ENCODE data around the gene ZC3H11A. TPM values are rescaled to one million over a fixed set of nuclear protein-coding genes. Genes with fewer than 3 reads are reported as not detected.

The ZC3H11A gene
- total and polyA plus RNA-seq, 2 experiments from 2014 or later: 28.2 to 97.3 TPM

DNA sequence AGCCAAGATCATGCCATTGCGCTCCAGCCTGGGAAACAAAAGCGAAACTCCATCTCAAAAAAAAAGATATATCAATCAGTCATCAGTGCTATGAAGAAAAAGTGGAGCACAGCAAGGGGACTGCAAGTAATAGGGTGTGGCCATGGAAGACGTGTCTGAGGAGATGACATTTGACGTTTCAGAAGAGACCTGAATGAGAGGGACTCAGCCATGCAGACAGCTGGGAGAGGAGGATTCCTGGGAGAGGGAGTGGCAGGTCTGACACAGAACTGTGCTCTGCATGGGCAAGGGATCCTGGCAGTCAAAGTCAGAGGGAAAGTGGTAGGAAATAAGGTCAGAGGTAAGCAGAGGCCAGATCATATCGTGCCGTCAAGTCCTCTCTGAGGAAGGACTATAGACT lies 27.2 kb upstream of the ZC3H11A start:
- Histone ChIP-seq H3K36me3 (ENCODE audit: insufficient read depth) (no peaks in the 10 kb centered on the region), H3F3A (replicated peaks; ENCODE audit: low read depth) (no peaks in the 10 kb centered on the region), H3K27me3 (ENCODE audit: insufficient read depth) (no peaks in the 10 kb centered on the region), H3K4me1 (ENCODE audit: insufficient read depth) (0 out of 2 replicates have a peak, but pooled peaks cover 5% of the 10 kb centered on the region), H3K4me3 (no peak overlapping the region), H3K27ac (ENCODE audit: low read depth) (no peak overlapping the region), H3K4me2 (no peak overlapping the region), H3K9me2 (ENCODE audit: insufficient read depth) (0 out of 2 replicates have a peak, but pooled peaks cover 14% of the 10 kb centered on the region), H4K20me1 (replicated peaks; ENCODE audit: insufficient read depth) (no peaks in the 10 kb centered on the region), H2AFZ (peak overlapping the region; percentile 18; the same call in 1 of the 2 replicates), H3K79me2 (replicated peaks; ENCODE audit: insufficient read depth) (no peaks in the 10 kb centered on the region)
- H3K4me1 Mint-ChIP-seq: peaks cover 9% of the 10 kb centered on the region
- no peak for TF ChIP-seq REST (IDR thresholded peaks at IDR 0.05; ENCODE audit: unreplicated experiment)
- no peak for TF ChIP-seq EZH2phosphoT487 (IDR thresholded peaks at IDR 0.05; ENCODE audit: unreplicated experiment)
- TF ChIP-seq POLR2AphosphoS5 (IDR thresholded peaks at IDR 0.05; ENCODE audit: low read depth): no peak
- TF ChIP-seq, protein P1, sequence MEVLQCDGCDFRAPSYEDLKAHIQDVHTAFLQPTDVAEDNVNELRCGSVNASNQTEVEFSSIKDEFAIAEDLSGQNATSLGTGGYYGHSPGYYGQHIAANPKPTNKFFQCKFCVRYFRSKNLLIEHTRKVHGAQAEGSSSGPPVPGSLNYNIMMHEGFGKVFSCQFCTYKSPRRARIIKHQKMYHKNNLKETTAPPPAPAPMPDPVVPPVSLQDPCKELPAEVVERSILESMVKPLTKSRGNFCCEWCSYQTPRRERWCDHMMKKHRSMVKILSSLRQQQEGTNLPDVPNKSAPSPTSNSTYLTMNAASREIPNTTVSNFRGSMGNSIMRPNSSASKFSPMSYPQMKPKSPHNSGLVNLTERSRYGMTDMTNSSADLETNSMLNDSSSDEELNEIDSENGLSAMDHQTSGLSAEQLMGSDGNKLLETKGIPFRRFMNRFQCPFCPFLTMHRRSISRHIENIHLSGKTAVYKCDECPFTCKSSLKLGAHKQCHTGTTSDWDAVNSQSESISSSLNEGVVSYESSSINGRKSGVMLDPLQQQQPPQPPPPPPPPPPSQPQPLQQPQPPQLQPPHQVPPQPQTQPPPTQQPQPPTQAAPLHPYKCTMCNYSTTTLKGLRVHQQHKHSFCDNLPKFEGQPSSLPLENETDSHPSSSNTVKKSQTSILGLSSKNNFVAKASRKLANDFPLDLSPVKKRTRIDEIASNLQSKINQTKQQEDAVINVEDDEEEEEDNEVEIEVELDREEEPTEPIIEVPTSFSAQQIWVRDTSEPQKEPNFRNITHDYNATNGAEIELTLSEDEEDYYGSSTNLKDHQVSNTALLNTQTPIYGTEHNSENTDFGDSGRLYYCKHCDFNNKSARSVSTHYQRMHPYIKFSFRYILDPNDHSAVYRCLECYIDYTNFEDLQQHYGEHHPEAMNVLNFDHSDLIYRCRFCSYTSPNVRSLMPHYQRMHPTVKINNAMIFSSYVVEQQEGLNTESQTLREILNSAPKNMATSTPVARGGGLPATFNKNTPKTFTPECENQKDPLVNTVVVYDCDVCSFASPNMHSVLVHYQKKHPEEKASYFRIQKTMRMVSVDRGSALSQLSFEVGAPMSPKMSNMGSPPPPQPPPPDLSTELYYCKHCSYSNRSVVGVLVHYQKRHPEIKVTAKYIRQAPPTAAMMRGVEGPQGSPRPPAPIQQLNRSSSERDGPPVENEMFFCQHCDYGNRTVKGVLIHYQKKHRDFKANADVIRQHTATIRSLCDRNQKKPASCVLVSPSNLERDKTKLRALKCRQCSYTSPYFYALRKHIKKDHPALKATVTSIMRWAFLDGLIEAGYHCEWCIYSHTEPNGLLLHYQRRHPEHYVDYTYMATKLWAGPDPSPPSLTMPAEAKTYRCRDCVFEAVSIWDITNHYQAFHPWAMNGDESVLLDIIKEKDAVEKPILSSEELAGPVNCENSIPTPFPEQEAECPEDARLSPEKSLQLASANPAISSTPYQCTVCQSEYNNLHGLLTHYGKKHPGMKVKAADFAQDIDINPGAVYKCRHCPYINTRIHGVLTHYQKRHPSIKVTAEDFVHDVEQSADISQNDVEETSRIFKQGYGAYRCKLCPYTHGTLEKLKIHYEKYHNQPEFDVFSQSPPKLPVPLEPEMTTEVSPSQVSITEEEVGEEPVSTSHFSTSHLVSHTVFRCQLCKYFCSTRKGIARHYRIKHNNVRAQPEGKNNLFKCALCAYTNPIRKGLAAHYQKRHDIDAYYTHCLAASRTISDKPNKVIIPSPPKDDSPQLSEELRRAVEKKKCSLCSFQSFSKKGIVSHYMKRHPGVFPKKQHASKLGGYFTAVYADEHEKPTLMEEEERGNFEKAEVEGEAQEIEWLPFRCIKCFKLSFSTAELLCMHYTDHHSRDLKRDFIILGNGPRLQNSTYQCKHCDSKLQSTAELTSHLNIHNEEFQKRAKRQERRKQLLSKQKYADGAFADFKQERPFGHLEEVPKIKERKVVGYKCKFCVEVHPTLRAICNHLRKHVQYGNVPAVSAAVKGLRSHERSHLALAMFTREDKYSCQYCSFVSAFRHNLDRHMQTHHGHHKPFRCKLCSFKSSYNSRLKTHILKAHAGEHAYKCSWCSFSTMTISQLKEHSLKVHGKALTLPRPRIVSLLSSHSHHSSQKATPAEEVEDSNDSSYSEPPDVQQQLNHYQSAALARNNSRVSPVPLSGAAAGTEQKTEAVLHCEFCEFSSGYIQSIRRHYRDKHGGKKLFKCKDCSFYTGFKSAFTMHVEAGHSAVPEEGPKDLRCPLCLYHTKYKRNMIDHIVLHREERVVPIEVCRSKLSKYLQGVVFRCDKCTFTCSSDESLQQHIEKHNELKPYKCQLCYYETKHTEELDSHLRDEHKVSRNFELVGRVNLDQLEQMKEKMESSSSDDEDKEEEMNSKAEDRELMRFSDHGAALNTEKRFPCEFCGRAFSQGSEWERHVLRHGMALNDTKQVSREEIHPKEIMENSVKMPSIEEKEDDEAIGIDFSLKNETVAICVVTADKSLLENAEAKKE (CRISPR knock-in tag; IDR thresholded peaks at IDR 0.05): no peak
- no peak for TF ChIP-seq STAT1 (IDR thresholded peaks at IDR 0.05; ENCODE audit: unreplicated experiment)
- TF ChIP-seq NANOG (IDR thresholded peaks at IDR 0.05; ENCODE audit: borderline replicate concordance): no peak
- no peaks in the 10 kb centered on the region for H3K9me3 Mint-ChIP-seq
- H3K27me3 Mint-ChIP-seq (ENCODE audit: insufficient read depth, low read depth, poor library complexity): peaks cover 7% of the 10 kb centered on the region
- H3K27ac Mint-ChIP-seq: no peak overlapping the region
- H3K36me3 Mint-ChIP-seq (ENCODE audit: low read depth): no peaks in the 10 kb centered on the region
- ATAC-seq (no peak), DNase-seq (ENCODE audit: low spot score) (no peak)
- H3K4me3 Mint-ChIP-seq: no peak overlapping the region
